Coronary artery (tissue), 2 donors: Measurements from ENCODE around the gene SCAP.
A peak's percentile ranks its signal among the peaks of the same experiment; 100 is the strongest.
"Not testable (repeated sequence)": the region's sequence is repeated elsewhere in the genome, so short reads cannot be mapped to it uniquely, and the experiment has no call there.

Source experiments
- DNase-seq: peaks from one replicate; pipeline ENCODE4 v3.0.0-alpha.2; 2017; ENCODE audit warnings: low spot score
- H3K27ac ChIP-seq, 2 donors: fragments of 200-600 bp; sonication (generic); one replicate each; pipeline ENCODE4 v1.5.1; 2016 to 2019
- H3K4me3 ChIP-seq: fragments of 200-600 bp; sonication (generic); 2 replicates; pipeline ENCODE4 v1.5.1; 2016; ENCODE audit warnings: mild to moderate bottlenecking, moderate library complexity
- CTCF ChIP-seq: fragments of 200-600 bp; sonication (generic); IDR thresholded peaks from one replicate; pipeline ENCODE4 v1.5.1; 2019; ENCODE audit warnings: antibody characterized with exemption

The SCAP gene

DNA sequence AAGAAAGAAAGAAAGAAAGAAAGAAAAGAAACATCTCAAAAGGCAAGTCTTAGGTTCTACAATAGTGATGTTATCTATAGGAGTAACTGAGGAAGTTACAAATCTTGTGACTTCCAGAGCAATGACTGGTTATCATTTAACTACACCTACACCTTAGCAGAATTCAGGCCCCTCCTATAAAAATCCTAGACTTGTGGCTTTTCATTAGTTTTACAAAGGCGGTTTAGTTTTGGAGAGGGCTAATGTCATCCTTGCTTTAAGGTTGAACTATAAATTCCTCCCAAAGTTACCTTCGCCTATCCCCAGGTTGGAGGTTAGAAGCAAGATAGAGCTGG, 4.1 kb upstream of the SCAP start:
- DNase-seq = no peak
- Histone ChIP-seq H3K27ac (no peak overlapping the region), H3K4me3 (no peak overlapping the region)
- TF ChIP-seq CTCF = no peak

- Histone ChIP-seq H3K4me3 (no peak overlapping the region), H3K27ac (no peak overlapping the region)
- no peak for TF ChIP-seq CTCF
- no peak for DNase-seq
Observed at GRCh38 chr3:47478022-47478421, 2.3 kb upstream of the SCAP start.

DNA sequence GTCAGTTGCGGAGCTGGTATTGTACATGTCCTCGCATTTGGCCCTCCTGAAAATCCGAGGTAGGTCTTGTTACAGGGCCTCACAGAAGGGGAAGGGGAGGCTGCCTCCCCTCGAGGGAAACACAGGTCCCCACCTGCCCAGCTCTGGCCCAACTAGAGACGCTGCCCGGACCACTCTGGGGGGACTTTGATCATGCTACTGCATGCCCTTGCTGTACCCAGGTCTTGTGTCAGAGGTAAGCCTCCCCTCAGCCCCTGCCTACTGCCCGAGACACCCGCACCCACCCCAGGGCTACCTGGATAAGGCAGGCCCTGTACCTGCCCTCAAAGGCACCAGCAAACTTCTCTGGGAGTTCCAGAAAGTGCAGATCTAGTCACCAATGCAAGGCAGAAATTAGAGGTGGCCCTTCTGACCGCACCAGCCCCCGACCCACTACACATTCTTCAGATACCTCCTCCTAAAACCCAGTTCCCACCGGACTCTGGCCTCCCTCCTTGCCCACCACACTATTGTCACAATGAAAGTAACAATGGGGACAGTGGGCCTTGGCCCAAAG, 981 bp upstream of the SCAP start:
- Histone ChIP-seq H3K4me3 (peak overlapping the region; percentile 98), H3K27ac (peak overlapping the region; percentile 56 to 94)
- TF ChIP-seq CTCF = no peak
- no peak for DNase-seq

DNA sequence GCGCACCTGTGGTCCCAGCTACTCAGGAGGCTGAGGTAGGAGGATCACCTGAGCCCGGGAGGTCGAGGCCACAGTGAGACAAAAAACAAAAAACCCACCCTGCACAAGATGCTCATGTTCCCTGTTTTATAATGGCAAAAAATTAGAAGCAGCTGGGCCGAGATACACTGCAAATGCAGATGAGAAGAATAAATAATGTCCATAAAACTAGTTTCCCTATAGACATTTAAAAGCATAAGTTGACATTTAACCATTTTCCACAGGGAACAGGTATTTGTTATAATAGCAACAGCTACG, 537 bp upstream of the SCAP start:
- peak overlapping the region; percentile 98 for H3K4me3 ChIP-seq
- TF ChIP-seq CTCF = no peak
- H3K27ac ChIP-seq = peak overlapping the region; percentile 56 to 94
- DNase-seq = no peak

DNA sequence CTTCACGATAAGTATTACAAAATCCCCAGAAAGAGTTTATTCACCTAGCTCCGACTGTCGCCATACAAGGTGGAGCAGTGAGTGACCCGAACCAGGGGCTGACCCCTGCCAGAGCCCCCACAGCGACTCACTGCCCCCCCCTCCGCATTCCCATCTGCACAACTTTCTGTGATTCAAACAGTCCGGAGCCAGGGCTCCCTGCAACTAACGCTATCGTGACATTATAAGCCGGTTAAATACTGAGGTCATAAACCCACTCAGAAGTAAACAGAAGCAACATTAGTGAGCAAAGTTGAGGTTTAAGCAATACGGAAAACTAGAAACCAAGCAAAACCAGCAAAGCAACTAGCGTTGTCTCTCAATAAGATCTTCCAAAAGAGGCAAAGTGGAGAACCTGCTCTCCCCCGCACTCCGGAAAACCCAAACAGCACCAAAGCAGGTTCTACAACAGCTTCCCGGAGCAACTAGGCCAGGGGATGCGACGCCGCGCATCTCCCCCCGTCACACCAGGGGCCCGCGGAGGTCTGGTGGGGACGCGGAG, 642 bp downstream of the SCAP start:
- peak overlapping the region; percentile 56 to 94 for H3K27ac ChIP-seq
- TF ChIP-seq CTCF = no peak
- DNase-seq = peak; percentile 75
- peak overlapping the region; percentile 98 for H3K4me3 ChIP-seq

- H3K27ac ChIP-seq = no peak overlapping the region
- TF ChIP-seq CTCF = no peak
- no peak for DNase-seq
- no peak overlapping the region for H3K4me3 ChIP-seq
Observed at GRCh38 chr3:47473391-47473790, 2.4 kb downstream of the SCAP start.

DNA sequence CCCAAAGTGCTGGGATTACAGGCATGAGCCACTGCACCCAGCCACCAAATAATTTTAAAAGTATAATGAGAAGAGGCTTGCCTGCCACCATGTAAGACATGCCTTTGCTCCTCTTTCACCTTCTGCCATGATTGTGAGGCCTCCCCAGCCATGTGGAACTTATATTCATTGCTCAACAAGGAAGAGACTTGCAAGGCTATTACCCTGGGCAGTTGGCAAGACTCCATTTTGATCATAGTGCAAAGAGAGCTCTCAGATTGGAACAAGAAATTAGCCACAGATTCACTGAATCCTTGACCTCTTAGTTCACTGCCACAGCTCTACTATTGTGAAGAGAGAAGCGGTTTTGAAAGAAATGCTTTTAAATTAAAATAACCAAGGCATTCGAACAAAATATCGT, 6.1 kb downstream of the SCAP start:
- no peak for TF ChIP-seq CTCF
- Histone ChIP-seq H3K4me3 (no peak overlapping the region), H3K27ac (no peak overlapping the region)
- DNase-seq = no peak

DNA sequence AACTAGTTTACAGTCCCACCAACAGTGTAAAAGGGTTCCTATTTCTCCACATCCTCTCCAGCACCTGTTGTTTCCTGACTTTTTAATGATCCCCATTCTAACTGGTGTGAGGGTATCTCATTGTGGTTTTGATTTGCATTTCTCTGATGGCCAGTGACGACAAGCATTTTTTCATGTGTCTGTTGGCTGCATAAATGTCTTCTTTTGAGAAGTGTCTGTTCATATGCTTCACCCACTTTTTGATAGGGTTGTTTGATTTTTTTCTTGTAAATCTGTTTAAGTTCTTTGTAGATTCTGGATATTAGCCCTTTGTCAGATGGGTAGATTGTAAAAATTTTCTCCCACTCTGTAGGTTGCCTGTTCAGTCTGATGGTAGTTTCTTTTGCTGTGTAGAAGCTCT, 7.4 kb downstream of the SCAP start:
- not testable (repeated sequence) for DNase-seq, H3K27ac ChIP-seq, H3K4me3 ChIP-seq
